Esophagus muscularis mucosa (tissue), 4 donors: ENCODE data around the gene ZNF263. TPM values are rescaled to one million over a fixed set of nuclear protein-coding genes. Genes with fewer than 3 reads are reported as not detected.
A peak's percentile ranks its signal among the peaks of the same experiment; 100 is the strongest.

Source experiments
- DNase-seq: peaks from one replicate; pipeline ENCODE4 v3.0.0-alpha.2; 2017; ENCODE audit errors: extremely low spot score
- H3K27ac ChIP-seq, 4 donors: fragments of 200-600 bp; sonication (generic); replicated peaks in 1 of 4; 1 replicate in 3 of 4; 2 replicates in 1 of 4; pipeline ENCODE4 v1.5.1; 2016 to 2019; ENCODE audit warnings: mild to moderate bottlenecking in 1 of 4
- H3K27me3 ChIP-seq, 4 donors: fragments of 200-600 bp; sonication (generic); one replicate each; pipeline versions ENCODE4 v1.5.1 to v1.6.0; 2016 to 2019
- H3K36me3 ChIP-seq, 4 donors: fragments of 200-600 bp; sonication (generic); one replicate each; pipeline ENCODE4 v1.5.1; 2016 to 2019
- H3K4me1 ChIP-seq, 4 donors: fragments of 200-600 bp; sonication (generic); one replicate each; pipeline ENCODE4 v1.5.1; 2016 to 2019
- H3K4me3 ChIP-seq, 4 donors: fragments of 200-600 bp; sonication (generic); 1 replicate in 2 of 4; 2 replicates in 2 of 4; pipeline ENCODE4 v1.5.1; 2016 to 2019; ENCODE audit warnings: mild to moderate bottlenecking in 4 of 4, moderate library complexity in 1 of 4
- H3K9me3 ChIP-seq, 4 donors: fragments of 200-600 bp; sonication (generic); 1 replicate in 3 of 4; 2 replicates in 1 of 4; pipeline ENCODE4 v1.5.1; 2016 to 2019
- EP300 ChIP-seq: sonication (generic); formaldehyde crosslinking; IDR thresholded peaks from one replicate; pipeline ENCODE4 v1.6.1; 2017; ENCODE audit warnings: antibody characterized with exemption
- POLR2A ChIP-seq: fragments of 450-650 bp; IDR thresholded peaks from one replicate; pipeline ENCODE4 v1.6.1; 2017; ENCODE audit warnings: antibody characterized with exemption, moderate library complexity, mild to moderate bottlenecking, low read depth
- POLR2AphosphoS5 ChIP-seq, 2 donors: sonication (generic); formaldehyde crosslinking; IDR thresholded peaks; one replicate each; pipeline ENCODE4 v1.6.1; 2017; ENCODE audit warnings: antibody characterized with exemption in 2 of 2
- whole genome bisulfite sequencing: methylation state at CpG from one replicate; pipeline ENCODE4 v1.1.5; 2018; 5-methylcytosine and 5-hydroxymethylcytosine counted together
- intact Hi-C: fragments of 100-400 bp; cut with DNase I; formaldehyde crosslinking; loops from one replicate; pipeline ENCODE4 v1.15.1; 2023
- total RNA-seq, 4 donors: library from RNA; depleted of rRNA; stranded (reverse); fragments of >200 nt; gene quantifications; one replicate each; pipeline versions ENCODE4 v1.1.0 to v1.2.1, GENCODE V29; 2016
- TF ChIP-seq, protein P1 (sequence below), 3 experiments: fragments of 200-600 bp in 2 of 3; fragments of 450-650 bp in 1 of 3; sonication (generic) in 2 of 3; IDR thresholded peaks; one replicate each; pipeline ENCODE4 v1.5.1; 2017 to 2019; ENCODE audit warnings: antibody characterized with exemption in 3 of 3, mild to moderate bottlenecking in 2 of 3, moderate library complexity in 1 of 3

ZNF263 gene
- total RNA-seq, 4 donors from 2014 or later, result 31.1 to 54.3 (median 42.8) TPM

DNA sequence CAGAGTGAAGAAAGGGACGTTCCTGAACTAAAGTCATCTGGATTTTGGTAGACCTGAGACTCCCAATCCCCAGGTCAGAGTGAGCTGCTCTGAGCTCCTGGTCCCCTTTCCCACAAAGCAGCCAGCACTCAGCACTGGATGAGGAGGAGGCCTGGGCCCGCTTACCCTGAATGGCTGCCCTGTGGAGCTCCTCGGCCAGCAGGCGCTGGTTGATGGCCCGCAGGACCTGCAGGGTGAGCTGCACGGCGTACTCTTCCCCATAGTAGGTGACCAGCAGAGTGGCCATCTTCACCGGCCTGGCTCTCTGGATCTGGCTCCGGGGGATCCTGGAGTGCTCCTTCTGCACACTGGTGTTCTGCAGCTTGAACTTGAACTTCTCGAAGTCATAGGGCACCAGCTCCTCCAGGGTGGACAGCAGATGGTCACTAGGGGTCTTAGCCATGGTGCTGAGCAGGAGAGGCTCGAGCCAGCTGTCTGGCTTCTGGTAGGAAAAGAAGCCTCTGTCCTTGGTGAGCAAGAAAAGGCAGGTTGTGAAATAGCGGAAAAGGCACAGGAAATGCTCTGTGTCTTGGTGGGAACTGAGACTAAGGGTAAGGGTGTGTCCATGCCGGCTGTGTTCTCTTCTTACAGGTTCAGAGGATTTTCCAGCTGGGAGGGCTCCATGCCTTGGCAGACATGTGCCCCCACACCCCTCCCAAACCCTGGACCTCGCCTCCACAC, 27.0 kb upstream of the ZNF263 start, which contains the start of gene MEFV:
Gene MEFV, minus strand, starts transcription at position 488 of the 720 bp plus-strand sequence. Its CDS starts 46 bp downstream, at position 442.
- intact Hi-C loops, result no loop called here
- H3K27ac ChIP-seq, result no peak within 1 kb of the TSS
- peak within 1 kb of the TSS in 3 of 4 donors; percentile 19 to 43 (median 23) for H3K4me3 ChIP-seq
- H3K4me1 ChIP-seq, result no peaks in the 10 kb centered on the region
- H3K27me3 ChIP-seq, result peaks cover 0 to 35% (median 3%) of the 10 kb centered on the region in 4 donors
- 85% methylated on average over 6 of the region's 14 CpGs for WGBS
- H3K36me3 ChIP-seq, result no peaks in the 10 kb centered on the region
- H3K9me3 ChIP-seq, result no peaks in the 10 kb centered on the region
- no peak for DNase-seq
- TF ChIP-seq POLR2AphosphoS5 (IDR thresholded peaks at IDR 0.05) (no peak), POLR2A (no peak), EP300 (no peak)
- TF ChIP-seq, protein P1, sequence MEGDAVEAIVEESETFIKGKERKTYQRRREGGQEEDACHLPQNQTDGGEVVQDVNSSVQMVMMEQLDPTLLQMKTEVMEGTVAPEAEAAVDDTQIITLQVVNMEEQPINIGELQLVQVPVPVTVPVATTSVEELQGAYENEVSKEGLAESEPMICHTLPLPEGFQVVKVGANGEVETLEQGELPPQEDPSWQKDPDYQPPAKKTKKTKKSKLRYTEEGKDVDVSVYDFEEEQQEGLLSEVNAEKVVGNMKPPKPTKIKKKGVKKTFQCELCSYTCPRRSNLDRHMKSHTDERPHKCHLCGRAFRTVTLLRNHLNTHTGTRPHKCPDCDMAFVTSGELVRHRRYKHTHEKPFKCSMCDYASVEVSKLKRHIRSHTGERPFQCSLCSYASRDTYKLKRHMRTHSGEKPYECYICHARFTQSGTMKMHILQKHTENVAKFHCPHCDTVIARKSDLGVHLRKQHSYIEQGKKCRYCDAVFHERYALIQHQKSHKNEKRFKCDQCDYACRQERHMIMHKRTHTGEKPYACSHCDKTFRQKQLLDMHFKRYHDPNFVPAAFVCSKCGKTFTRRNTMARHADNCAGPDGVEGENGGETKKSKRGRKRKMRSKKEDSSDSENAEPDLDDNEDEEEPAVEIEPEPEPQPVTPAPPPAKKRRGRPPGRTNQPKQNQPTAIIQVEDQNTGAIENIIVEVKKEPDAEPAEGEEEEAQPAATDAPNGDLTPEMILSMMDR (IDR thresholded peaks at IDR 0.05), result no peak

DNA sequence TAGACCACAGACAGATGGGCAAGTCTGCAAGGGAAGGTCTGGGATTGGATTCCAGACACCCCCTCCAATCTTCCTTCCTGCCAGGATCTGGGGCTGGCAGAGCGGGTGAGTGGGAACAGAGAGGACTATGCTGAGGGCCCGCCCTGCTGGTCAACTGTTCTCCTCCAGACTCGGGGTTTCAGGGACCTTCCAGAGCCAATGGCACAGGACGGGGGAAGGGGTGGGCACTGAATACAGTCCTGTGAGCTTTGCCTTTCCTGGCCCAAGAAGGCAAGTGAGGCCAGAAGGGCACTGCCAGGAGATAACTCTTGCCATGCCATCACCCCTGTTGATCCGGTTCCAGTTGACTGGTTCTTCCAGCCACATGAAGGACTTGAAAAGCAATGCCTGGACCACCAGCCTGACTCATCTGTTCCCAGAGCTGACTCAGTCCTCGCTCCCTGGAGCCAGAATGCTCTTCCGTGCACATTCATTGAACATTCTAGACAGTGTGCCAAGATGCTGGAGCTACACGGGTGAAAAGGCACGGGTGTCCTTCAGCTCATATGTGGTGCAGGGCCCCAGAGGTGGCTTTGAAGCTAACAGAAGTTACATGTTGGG, 26.3 kb upstream of the ZNF263 start:
- TF ChIP-seq, protein P1 (IDR thresholded peaks at IDR 0.05), result no peak
- TF ChIP-seq POLR2AphosphoS5 (IDR thresholded peaks at IDR 0.05) (no peak), EP300 (no peak), POLR2A (no peak)
- Histone ChIP-seq H3K36me3 (no peaks in the 10 kb centered on the region), H3K4me1 (no peaks in the 10 kb centered on the region), H3K27ac (no peak overlapping the region), H3K9me3 (no peaks in the 10 kb centered on the region), H3K4me3 (no peak overlapping the region), H3K27me3 (peaks cover 0 to 35% (median 3%) of the 10 kb centered on the region in 4 donors)
- intact Hi-C loops, result no loop called here
- no peak for DNase-seq
- 83% methylated on average over 8 of the region's 9 CpGs for WGBS

DNA sequence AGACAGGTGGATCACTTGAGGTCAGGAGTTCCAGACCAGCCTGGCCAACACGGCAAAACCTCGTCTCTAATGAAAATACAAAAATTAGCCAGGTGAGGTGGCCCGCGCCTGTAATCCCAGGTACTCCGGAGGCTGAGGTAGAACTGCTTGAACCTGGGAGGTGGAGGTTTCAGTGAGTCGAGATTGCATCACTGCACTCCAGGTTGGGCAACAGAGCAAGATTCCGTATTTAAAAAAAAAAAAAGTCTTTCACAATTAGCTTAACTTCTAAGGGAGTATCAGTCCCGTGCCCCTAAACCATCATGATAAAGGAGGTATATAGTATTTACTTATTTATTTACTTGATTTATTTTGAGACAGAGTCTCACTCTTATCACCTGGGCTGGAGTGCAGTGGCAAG, 23.5 kb upstream of the ZNF263 start:
- no peak for DNase-seq
- Histone ChIP-seq H3K9me3 (no peaks in the 10 kb centered on the region), H3K4me3 (no peak overlapping the region), H3K36me3 (no peaks in the 10 kb centered on the region), H3K27me3 (peaks cover 0 to 27% (median 0%) of the 10 kb centered on the region in 4 donors), H3K27ac (no peak overlapping the region), H3K4me1 (peaks cover 3 to 12% (median 10%) of the 10 kb centered on the region in 4 donors)
- TF ChIP-seq POLR2AphosphoS5 (IDR thresholded peaks at IDR 0.05), result no peak
- TF ChIP-seq, protein P1 (IDR thresholded peaks at IDR 0.05), result no peak
- TF ChIP-seq POLR2A, result no peak
- no peak for TF ChIP-seq EP300
- intact Hi-C loops, result loop anchor here (10.0 kb wide), 1 partner anchor 235 kb away; the partner anchor contains the start of gene C16orf90
- 82% methylated on average over 8 of the region's 8 CpGs for WGBS

DNA sequence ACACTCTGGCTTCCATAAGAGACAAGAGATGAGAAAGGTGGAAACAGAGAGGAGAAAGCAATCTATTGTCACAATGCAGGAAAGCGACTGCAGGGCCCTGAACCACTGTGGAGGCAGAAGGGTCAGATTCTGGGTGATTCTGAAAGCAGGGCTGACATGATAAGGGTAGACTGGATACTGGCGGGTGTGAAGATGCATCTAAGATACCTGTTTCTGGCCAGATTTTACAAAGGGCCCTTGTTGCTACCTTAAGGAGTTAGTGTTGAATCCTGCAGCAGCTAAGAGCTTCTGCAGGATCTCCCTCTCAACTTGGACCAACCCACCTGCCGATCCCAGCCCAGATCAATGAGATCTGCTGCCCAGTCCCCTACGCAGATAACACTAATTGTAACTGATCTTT, 20.8 kb upstream of the ZNF263 start:
- TF ChIP-seq EP300, result no peak
- WGBS, result 80% methylated on average over 4 of the region's 4 CpGs
- H3K27ac ChIP-seq, result peak overlapping the region in 1 of 4 donors; percentile 100
- peaks cover 0 to 7% (median 0%) of the 10 kb centered on the region in 4 donors for H3K27me3 ChIP-seq
- H3K4me1 ChIP-seq, result peaks cover 20 to 34% (median 23%) of the 10 kb centered on the region in 4 donors
- H3K9me3 ChIP-seq, result peaks cover 0 to 15% (median 1%) of the 10 kb centered on the region in 4 donors
- intact Hi-C loops, result loop anchor here (10.0 kb wide), 1 partner anchor 232 kb away; the partner anchor contains the start of gene C16orf90
- H3K36me3 ChIP-seq, result peaks cover 0 to 23% (median 14%) of the 10 kb centered on the region in 4 donors
- no peak overlapping the region for H3K4me3 ChIP-seq
- DNase-seq, result no peak
